PC-3 (cell line): ENCODE data around the gene GLMN.

Experiments
- CTCF ChIP-seq: fragments of 300-600 bp; sonication (generic); conservative IDR thresholded peaks from 2 replicates; pipeline ENCODE4 v1.5.1; 2017; ENCODE audit warnings: antibody characterized with exemption, low read depth, mild to moderate bottlenecking, low read length
- EZH2 ChIP-seq: fragments of 300-600 bp; sonication (generic); IDR thresholded peaks from one replicate; pipeline ENCODE4 v1.6.1; 2017; ENCODE audit warnings: antibody characterized with exemption, mild to moderate bottlenecking, low read length; ENCODE audit not compliant: unreplicated experiment

- no peak for TF ChIP-seq EZH2
- TF ChIP-seq CTCF = no peak
Measured at GRCh38 chr1:92326681-92327080, 27.9 kb upstream of the GLMN start.
